Neural progenitor cell (in vitro differentiated cells): ENCODE results near the gene TRIM27. TPM values are rescaled to one million over a fixed set of nuclear protein-coding genes. Genes with fewer than 3 reads are reported as not detected.
"Not testable (repeated sequence)": the region's sequence is repeated elsewhere in the genome, so short reads cannot be mapped to it uniquely, and the experiment has no call there.

Source experiments
- DNase-seq: peaks from one replicate; pipeline ENCODE4 v3.0.0-alpha.2; 2016; ENCODE audit warnings: low spot score
- H2AFZ ChIP-seq: fragments of 200-600 bp; sonication (generic); replicated peaks from 2 replicates; pipeline ENCODE4 v1.6.1; 2016; ENCODE audit warnings: antibody characterized with exemption
- H3F3A ChIP-seq: fragments of 200-600 bp; sonication (generic); 2 replicates; pipeline ENCODE4 v1.6.1; 2016; ENCODE audit warnings: antibody characterized with exemption, low read depth
- H3K27ac ChIP-seq: fragments of 200-600 bp; sonication (generic); 2 replicates; pipeline ENCODE4 v1.5.1; 2016; ENCODE audit warnings: mild to moderate bottlenecking
- H3K27me3 ChIP-seq: fragments of 200-600 bp; sonication (generic); 2 replicates; pipeline ENCODE4 v1.6.1; 2016; ENCODE audit warnings: mild to moderate bottlenecking, moderate library complexity
- H3K36me3 ChIP-seq: fragments of 200-600 bp; sonication (generic); 2 replicates; pipeline ENCODE4 v1.5.1; 2016
- H3K4me1 ChIP-seq: fragments of 200-600 bp; sonication (generic); 2 replicates; pipeline ENCODE4 v1.6.1; 2016; ENCODE audit warnings: mixed run types
- H3K4me2 ChIP-seq: fragments of 200-600 bp; sonication (generic); 2 replicates; pipeline ENCODE4 v1.6.1; 2016
- H3K4me3 ChIP-seq: fragments of 200-600 bp; sonication (generic); 2 replicates; pipeline ENCODE4 v1.5.1; 2016
- H3K79me2 ChIP-seq: fragments of 200-600 bp; sonication (generic); 2 replicates; pipeline ENCODE4 v1.6.1; 2016; ENCODE audit warnings: low read depth
- H3K9ac ChIP-seq: fragments of 200-600 bp; sonication (generic); 2 replicates; pipeline ENCODE4 v1.6.1; 2016
- H3K9me3 ChIP-seq: fragments of 200-600 bp; sonication (generic); 2 replicates; pipeline ENCODE4 v1.5.1; 2016; ENCODE audit warnings: low read depth
- H4K20me1 ChIP-seq: fragments of 200-600 bp; sonication (generic); 2 replicates; pipeline ENCODE4 v1.6.1; 2016; ENCODE audit warnings: low read depth
- H3K27ac Mint-ChIP-seq: 3 replicates; pipeline ENCODE4 v1.8.0; 2021; ENCODE audit warnings: mixed read lengths
- H3K27me3 Mint-ChIP-seq: 2 replicates; pipeline ENCODE4 v1.8.0; 2022; ENCODE audit warnings: low read depth, mild to moderate bottlenecking, inconsistent platforms, moderate library complexity, mixed read lengths; ENCODE audit not compliant: insufficient read depth
- H3K36me3 Mint-ChIP-seq: 3 replicates; pipeline ENCODE4 v1.8.0; 2021; ENCODE audit warnings: mixed read lengths
- H3K4me1 Mint-ChIP-seq: 3 replicates; pipeline ENCODE4 v1.8.0; 2021; ENCODE audit warnings: mixed read lengths
- H3K4me3 Mint-ChIP-seq: 3 replicates; pipeline ENCODE4 v1.8.0; 2021; ENCODE audit warnings: mild to moderate bottlenecking, moderate library complexity, mixed read lengths
- H3K9me3 Mint-ChIP-seq: 3 replicates; pipeline ENCODE4 v1.8.0; 2020; ENCODE audit warnings: mixed read lengths
- EZH2 ChIP-seq: fragments of 200-600 bp; sonication (generic); IDR thresholded peaks from 2 replicates; pipeline ENCODE4 v1.6.1; 2017; ENCODE audit warnings: antibody characterized with exemption, mild to moderate bottlenecking, moderate library complexity
- EZH2phosphoT487 ChIP-seq: fragments of 200-600 bp; sonication (generic); IDR thresholded peaks from 2 replicates; pipeline ENCODE4 v1.6.1; 2017; ENCODE audit warnings: antibody characterized with exemption
- total RNA-seq: library from RNA; depleted of rRNA; stranded (reverse); fragments of >200 nt; gene quantifications from 2 replicates; pipeline ENCODE4 v1.2.3, GENCODE V29; 2015; ENCODE audit warnings: low replicate concordance
- TF ChIP-seq, protein P1 (sequence below): fragments of 200-600 bp; sonication (generic); IDR thresholded peaks from 2 replicates; pipeline ENCODE4 v1.5.1; 2017; ENCODE audit warnings: antibody characterized with exemption, mild to moderate bottlenecking

The TRIM27 gene
- total RNA-seq, 1 donor from 2014 or later = 69.0 TPM

GRCh38 chr6:28940294-28940857 is 16.6 kb upstream of the TRIM27 start:
- H3K36me3 ChIP-seq = no peaks in the 10 kb centered on the region
- peaks cover 41% of the 10 kb centered on the region for H3K27me3 Mint-ChIP-seq
- no peaks in the 10 kb centered on the region for H3K27me3 ChIP-seq
- H3K9me3 Mint-ChIP-seq = peaks cover 21% of the 10 kb centered on the region
- peaks cover 4% of the 10 kb centered on the region for H3K4me1 ChIP-seq
- H3K79me2 ChIP-seq = no peaks in the 10 kb centered on the region
- no peak overlapping the region for H3K9ac ChIP-seq
- peak; percentile 70 for DNase-seq
- peaks cover 21% of the 10 kb centered on the region for H3K4me1 Mint-ChIP-seq
- H2AFZ ChIP-seq = peak overlapping the region; percentile 87
- H3K36me3 Mint-ChIP-seq = peaks cover 4% of the 10 kb centered on the region
- H3K27ac ChIP-seq = no peak overlapping the region
- H3F3A ChIP-seq = peaks cover 36% of the 10 kb centered on the region
- H3K27ac Mint-ChIP-seq = peak overlapping the region; percentile 78
- peak overlapping the region; percentile 96 for H3K4me3 Mint-ChIP-seq
- peak overlapping the region; percentile 91 for H3K4me2 ChIP-seq
- H3K4me3 ChIP-seq = peak overlapping the region; percentile 77
- no peaks in the 10 kb centered on the region for H3K9me3 ChIP-seq
- H4K20me1 ChIP-seq = no peaks in the 10 kb centered on the region
- TF ChIP-seq, protein P1, sequence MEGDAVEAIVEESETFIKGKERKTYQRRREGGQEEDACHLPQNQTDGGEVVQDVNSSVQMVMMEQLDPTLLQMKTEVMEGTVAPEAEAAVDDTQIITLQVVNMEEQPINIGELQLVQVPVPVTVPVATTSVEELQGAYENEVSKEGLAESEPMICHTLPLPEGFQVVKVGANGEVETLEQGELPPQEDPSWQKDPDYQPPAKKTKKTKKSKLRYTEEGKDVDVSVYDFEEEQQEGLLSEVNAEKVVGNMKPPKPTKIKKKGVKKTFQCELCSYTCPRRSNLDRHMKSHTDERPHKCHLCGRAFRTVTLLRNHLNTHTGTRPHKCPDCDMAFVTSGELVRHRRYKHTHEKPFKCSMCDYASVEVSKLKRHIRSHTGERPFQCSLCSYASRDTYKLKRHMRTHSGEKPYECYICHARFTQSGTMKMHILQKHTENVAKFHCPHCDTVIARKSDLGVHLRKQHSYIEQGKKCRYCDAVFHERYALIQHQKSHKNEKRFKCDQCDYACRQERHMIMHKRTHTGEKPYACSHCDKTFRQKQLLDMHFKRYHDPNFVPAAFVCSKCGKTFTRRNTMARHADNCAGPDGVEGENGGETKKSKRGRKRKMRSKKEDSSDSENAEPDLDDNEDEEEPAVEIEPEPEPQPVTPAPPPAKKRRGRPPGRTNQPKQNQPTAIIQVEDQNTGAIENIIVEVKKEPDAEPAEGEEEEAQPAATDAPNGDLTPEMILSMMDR = no peak
- TF ChIP-seq EZH2phosphoT487 (no peak), EZH2 (no peak)

DNA sequence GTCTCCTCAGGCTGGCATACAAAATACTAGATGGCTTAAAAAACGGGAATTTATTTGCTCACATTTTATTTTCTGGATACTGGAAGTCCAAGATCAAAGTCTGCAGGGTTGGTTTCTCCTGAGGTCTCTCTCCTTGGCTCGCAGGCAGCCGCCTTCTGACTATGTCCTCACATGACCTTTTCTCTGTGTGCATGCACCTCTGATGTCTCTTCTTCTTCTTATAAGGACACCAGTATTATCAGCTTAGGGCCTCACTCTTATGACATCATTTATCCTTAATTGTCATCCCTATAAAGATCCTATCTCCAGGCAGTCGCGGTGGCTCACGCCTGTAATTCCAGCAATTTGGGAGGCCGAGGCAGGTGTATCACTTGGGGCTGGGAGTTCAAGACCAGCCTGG is 9.3 kb upstream of the TRIM27 start:
- Mint-ChIP-seq H3K27ac (no peak overlapping the region), H3K27me3 (peaks cover 4% of the 10 kb centered on the region), H3K4me1 (no peaks in the 10 kb centered on the region), H3K36me3 (no peaks in the 10 kb centered on the region), H3K4me3 (peak overlapping the region; percentile 1), H3K9me3 (no peaks in the 10 kb centered on the region)
- no peak for TF ChIP-seq EZH2phosphoT487
- TF ChIP-seq, protein P1 = no peak
- no peak for TF ChIP-seq EZH2
- no peaks in the 10 kb centered on the region for H3F3A ChIP-seq
- no peaks in the 10 kb centered on the region for H3K4me1 ChIP-seq
- H3K27ac ChIP-seq = no peak overlapping the region
- H3K4me2 ChIP-seq = no peak overlapping the region
- no peaks in the 10 kb centered on the region for H3K27me3 ChIP-seq
- H2AFZ ChIP-seq = no peak overlapping the region
- no peaks in the 10 kb centered on the region for H3K36me3 ChIP-seq
- no peaks in the 10 kb centered on the region for H3K79me2 ChIP-seq
- no peaks in the 10 kb centered on the region for H3K9me3 ChIP-seq
- no peak overlapping the region for H3K4me3 ChIP-seq
- H3K9ac ChIP-seq = no peak overlapping the region
- no peak for DNase-seq
- no peaks in the 10 kb centered on the region for H4K20me1 ChIP-seq

DNA sequence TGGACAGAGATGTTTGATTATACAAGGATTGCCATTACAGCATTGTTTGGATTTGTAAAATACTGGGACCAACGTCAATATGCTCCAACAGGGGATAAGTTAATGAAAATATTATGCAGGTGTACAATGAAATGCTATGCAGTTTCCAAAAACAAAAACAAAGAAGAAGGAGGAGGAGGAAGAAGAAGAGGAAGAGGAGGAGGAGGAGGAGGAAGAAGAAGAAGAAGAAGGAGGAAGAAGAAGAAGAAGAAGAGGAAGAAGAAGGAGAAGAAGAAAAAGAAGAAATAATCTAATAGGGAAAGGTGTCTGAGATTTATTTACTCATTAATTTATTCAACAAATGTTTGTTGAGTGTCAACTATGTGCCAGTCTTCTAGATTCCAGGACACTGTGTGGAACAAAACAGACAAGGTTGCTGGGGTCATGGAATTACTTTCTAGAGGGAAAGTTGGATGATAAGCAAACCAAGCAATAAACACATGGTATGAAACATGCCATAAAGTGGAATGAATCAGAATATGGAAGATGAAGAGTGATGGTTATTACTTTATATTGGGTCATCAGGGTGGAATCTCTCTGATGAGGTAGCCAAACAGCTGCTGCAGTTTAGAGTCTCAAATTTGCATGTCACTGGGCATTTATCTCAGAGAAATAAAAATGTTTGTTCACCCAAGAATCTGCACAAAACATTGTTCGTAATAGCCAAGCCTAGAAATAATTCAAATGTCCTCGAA is 6.3 kb upstream of the TRIM27 start:
- no peak overlapping the region for H3K27ac Mint-ChIP-seq
- Histone ChIP-seq H3K27ac (no peak overlapping the region), H3K4me2 (no peak overlapping the region), H3K4me1 (peaks cover 4% of the 10 kb centered on the region), H3K36me3 (no peaks in the 10 kb centered on the region), H3K4me3 (no peak overlapping the region), H3K9ac (no peak overlapping the region), H3K27me3 (no peaks in the 10 kb centered on the region), H3F3A (peaks cover 5% of the 10 kb centered on the region), H4K20me1 (no peaks in the 10 kb centered on the region), H3K9me3 (no peaks in the 10 kb centered on the region), H2AFZ (no peak overlapping the region), H3K79me2 (no peaks in the 10 kb centered on the region)
- H3K4me1 Mint-ChIP-seq = peaks cover 2% of the 10 kb centered on the region
- no peaks in the 10 kb centered on the region for H3K9me3 Mint-ChIP-seq
- peaks cover 4% of the 10 kb centered on the region for H3K27me3 Mint-ChIP-seq
- no peak for TF ChIP-seq EZH2
- TF ChIP-seq, protein P1 = no peak
- no peak for TF ChIP-seq EZH2phosphoT487
- H3K36me3 Mint-ChIP-seq = no peaks in the 10 kb centered on the region
- H3K4me3 Mint-ChIP-seq = no peak overlapping the region
- no peak for DNase-seq

GRCh38 chr6:28929339-28929738 is 5.6 kb upstream of the TRIM27 start:
- H3K9me3 ChIP-seq, H3K36me3 ChIP-seq, H3K4me2 ChIP-seq, H3K4me1 ChIP-seq, H3K4me3 ChIP-seq, H3K4me3 Mint-ChIP-seq, H3K36me3 Mint-ChIP-seq, H3K27ac Mint-ChIP-seq, H2AFZ ChIP-seq, H3K27me3 Mint-ChIP-seq, H3K9me3 Mint-ChIP-seq, H3K9ac ChIP-seq, H4K20me1 ChIP-seq, H3K27me3 ChIP-seq, H3K79me2 ChIP-seq, H3K4me1 Mint-ChIP-seq, H3K27ac ChIP-seq, DNase-seq: not testable (repeated sequence)
- peaks cover 11% of the 10 kb centered on the region for H3F3A ChIP-seq
